Epithelial cell of esophagus (primary cell): Measurements from ENCODE around the gene ETF1.
A peak's percentile ranks its signal among the peaks of the same experiment; 100 is the strongest.

Experiments
- DNase-seq: peaks from one replicate; pipeline ENCODE4 v3.0.0; 2010; ENCODE audit warnings: low read depth
- H3K4me3 ChIP-seq: 2 replicates; pipeline ENCODE4 v1.5.1; 2011; ENCODE audit warnings: mild to moderate bottlenecking, low read length, control low read depth
- CTCF ChIP-seq: IDR thresholded peaks from 2 replicates; pipeline ENCODE4 v1.5.1; 2011; ENCODE audit warnings: low read depth, mild to moderate bottlenecking, low read length, control low read depth, inconsistent platforms; ENCODE audit not compliant: insufficient read depth; ENCODE audit errors: missing control alignments

Gene ETF1

DNA sequence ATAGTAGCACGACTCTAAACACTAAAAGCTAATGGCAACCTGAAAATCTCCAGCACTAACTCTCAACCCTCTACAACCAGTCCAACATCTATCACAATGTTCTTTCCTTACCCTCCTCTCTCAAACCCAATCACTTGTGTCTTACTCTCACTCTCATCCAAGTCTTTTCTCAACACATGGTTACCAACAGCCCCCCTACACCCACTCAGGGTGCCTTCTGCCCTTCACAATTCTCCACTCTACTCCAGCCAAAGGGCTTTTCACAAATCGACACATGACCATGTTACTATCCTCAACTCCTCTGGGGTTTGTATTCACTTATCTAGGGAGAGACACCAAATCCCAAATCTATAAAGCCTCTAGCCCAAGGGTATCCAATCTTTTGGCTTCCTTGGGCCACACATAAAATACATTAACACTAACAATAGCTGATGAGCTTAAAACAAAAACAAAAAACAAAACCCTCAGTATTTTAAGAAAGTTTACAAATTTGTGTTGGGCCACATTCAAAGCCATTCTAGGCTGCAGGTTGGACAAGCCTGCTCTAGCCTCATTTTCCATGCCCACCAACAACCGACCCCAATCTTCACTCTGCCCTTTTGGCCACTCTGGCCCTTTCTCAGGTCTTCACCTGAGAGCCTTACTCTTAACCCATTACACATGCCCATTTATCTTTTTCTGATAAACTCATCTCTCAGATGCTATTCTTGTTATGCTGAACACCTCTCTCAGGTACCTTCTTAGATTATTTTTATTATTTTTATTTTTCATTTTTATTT lies 20.5 kb upstream of the ETF1 start:
- TF ChIP-seq CTCF = no peak
- no peak for DNase-seq
- no peak overlapping the region for H3K4me3 ChIP-seq

GRCh38 chr5:138560971-138561370 lies 17.9 kb upstream of the ETF1 start:
- H3K4me3 ChIP-seq = no peak overlapping the region
- no peak for DNase-seq
- no peak for TF ChIP-seq CTCF

DNA sequence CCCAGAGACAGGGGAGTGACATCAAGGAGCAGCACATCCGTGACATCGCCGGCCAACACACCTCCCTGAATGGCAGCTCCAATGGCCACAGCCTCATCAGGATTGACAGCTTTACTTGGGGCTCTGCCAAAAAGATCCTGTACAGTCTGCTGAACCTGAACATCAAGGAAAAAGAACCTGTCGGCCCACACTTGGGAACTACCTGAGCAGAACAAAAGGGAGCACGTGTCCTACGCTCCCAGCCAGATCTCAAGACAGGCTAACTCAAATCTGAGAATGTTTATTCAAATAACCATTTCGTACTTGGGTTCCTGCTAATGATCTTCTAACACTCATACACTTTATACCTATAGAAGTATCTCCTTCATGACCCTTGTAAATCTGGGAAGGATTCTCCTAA lies 16.9 kb upstream of the ETF1 start:
- H3K4me3 ChIP-seq = no peak overlapping the region
- DNase-seq = peak; percentile 86
- TF ChIP-seq CTCF = no peak

DNA sequence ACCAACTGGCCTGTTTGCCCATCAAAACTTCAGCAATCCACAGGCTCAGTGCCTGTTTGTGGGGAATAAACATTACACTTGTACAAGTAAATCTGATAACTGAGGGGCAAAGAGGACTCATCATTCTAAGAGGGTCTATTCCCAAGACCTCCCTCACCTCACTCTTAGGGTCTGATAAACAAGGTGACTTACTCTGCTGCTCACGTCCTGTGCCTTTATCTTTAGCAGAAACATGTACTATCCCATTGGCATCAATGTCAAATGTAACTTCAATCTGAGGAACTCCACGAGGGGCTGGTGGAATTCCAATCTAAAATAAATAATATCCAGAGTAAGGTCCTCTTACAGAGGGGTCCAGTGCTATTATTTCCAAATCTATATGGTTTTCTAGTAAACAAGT lies 14.6 kb upstream of the ETF1 start:
- no peak for TF ChIP-seq CTCF
- DNase-seq = no peak

GRCh38 chr5:138554143-138554542 lies 11.1 kb upstream of the ETF1 start:
- TF ChIP-seq CTCF = no peak
- no peak for DNase-seq
- no peak overlapping the region for H3K4me3 ChIP-seq

More for the DNA sequence above, 14.6 kb upstream of the ETF1 start:
- no peak overlapping the region for H3K4me3 ChIP-seq

DNA sequence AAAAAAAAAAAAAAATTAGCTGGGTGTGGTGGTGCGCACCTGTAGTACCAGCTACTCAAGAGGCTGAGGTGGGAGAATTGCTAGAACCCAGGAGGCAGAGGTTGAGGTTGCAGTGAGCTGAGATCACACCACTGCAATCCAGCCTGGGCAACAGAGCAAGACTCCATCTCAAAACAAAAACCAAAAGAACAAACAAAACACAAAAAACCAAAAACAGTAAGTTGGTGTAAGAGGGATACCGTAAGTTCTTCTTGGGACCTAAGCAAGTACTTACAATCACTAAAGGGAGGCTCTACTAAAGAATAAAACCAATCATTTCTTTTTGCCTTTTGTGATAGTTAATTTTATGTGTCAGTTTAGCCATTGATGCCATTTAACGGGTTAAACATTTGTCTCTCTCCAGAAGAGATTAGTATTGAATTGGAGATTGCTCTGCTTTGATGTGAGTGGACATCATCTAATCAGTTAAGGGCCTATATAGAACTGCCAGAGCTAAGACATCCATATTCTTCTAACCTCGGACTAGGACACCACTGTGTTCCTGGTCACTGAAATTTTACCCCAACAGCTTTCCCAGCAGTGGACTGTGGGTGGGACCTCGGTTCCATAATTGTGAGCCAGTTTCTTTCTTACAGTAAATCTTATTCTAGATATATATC lies 10.5 kb upstream of the ETF1 start:
- H3K4me3 ChIP-seq = no peak overlapping the region
- no peak for DNase-seq
- TF ChIP-seq CTCF = no peak
